ENCODE measurements around the gene CARM1.
"Not testable (repeated sequence)": the region's sequence is repeated elsewhere in the genome, so short reads cannot be mapped to it uniquely, and the experiment has no call there.

CARM1 gene

GRCh38 chr19:10945264-10945663, 73.9 kb downstream of the CARM1 start:
- H3K4me3 ChIP-seq (ENCODE audit: insufficient read depth, low read length, poor library complexity, severe bottlenecking), result no peak overlapping the region
- H3K9me2 ChIP-seq (replicated peaks; ENCODE audit: insufficient read depth, low read length), result no peaks in the 10 kb centered on the region
- H4K20me1 ChIP-seq (ENCODE audit: low read depth, low read length), result no peaks in the 10 kb centered on the region
- no peaks in the 10 kb centered on the region for H3K27me3 ChIP-seq (ENCODE audit: low read length)
- H3K4me2 ChIP-seq (ENCODE audit: low read depth, low read length, poor library complexity, severe bottlenecking), result no peak overlapping the region
- H3K36me3 ChIP-seq (ENCODE audit: low read length), result no peaks in the 10 kb centered on the region
- no peaks in the 10 kb centered on the region for H3K79me2 ChIP-seq (ENCODE audit: insufficient read depth, low read length)
- TF ChIP-seq CTCF (IDR thresholded peaks at IDR 0.05; ENCODE audit: insufficient read depth, low read length, poor library complexity, severe bottlenecking) (no peak), EZH2phosphoT487 (conservative IDR thresholded peaks at IDR 0.05; ENCODE audit: low read length) (no peak)
- no peaks in the 10 kb centered on the region for H3F3A ChIP-seq (ENCODE audit: insufficient read depth)
- H3K9ac ChIP-seq (ENCODE audit: low read length), result no peak overlapping the region
- H3K27ac ChIP-seq (ENCODE audit: low read depth, low read length), result no peak overlapping the region
- no peak overlapping the region for H2AFZ ChIP-seq (ENCODE audit: low read depth, low read length, severe bottlenecking)
- no peaks in the 10 kb centered on the region for H3K9me3 ChIP-seq (ENCODE audit: insufficient read depth, low read length)

- H2AFZ ChIP-seq (ENCODE audit: low read depth, low read length, severe bottlenecking), result no peak overlapping the region
- no peak for TF ChIP-seq CTCF (IDR thresholded peaks at IDR 0.05; ENCODE audit: insufficient read depth, low read length, poor library complexity, severe bottlenecking)
- no peak for TF ChIP-seq EZH2phosphoT487 (conservative IDR thresholded peaks at IDR 0.05; ENCODE audit: low read length)
- no peaks in the 10 kb centered on the region for H3K9me3 ChIP-seq (ENCODE audit: insufficient read depth, low read length)
- H3K9me2 ChIP-seq (replicated peaks; ENCODE audit: insufficient read depth, low read length), result no peaks in the 10 kb centered on the region
- no peaks in the 10 kb centered on the region for H3F3A ChIP-seq (ENCODE audit: insufficient read depth)
- H3K9ac ChIP-seq (ENCODE audit: low read length), result no peak overlapping the region
- H3K4me2 ChIP-seq (ENCODE audit: low read depth, low read length, poor library complexity, severe bottlenecking), result no peak overlapping the region
- no peak overlapping the region for H3K27ac ChIP-seq (ENCODE audit: low read depth, low read length)
- no peaks in the 10 kb centered on the region for H3K36me3 ChIP-seq (ENCODE audit: low read length)
- no peaks in the 10 kb centered on the region for H4K20me1 ChIP-seq (ENCODE audit: low read depth, low read length)
- H3K79me2 ChIP-seq (ENCODE audit: insufficient read depth, low read length), result no peaks in the 10 kb centered on the region
- no peak overlapping the region for H3K4me3 ChIP-seq (ENCODE audit: insufficient read depth, low read length, poor library complexity, severe bottlenecking)
- no peaks in the 10 kb centered on the region for H3K27me3 ChIP-seq (ENCODE audit: low read length)
Measured at GRCh38 chr19:10946958-10947657, 75.8 kb downstream of the CARM1 start.

- no peak overlapping the region for H3K4me2 ChIP-seq (ENCODE audit: low read depth, low read length, poor library complexity, severe bottlenecking)
- H3K4me3 ChIP-seq (ENCODE audit: insufficient read depth, low read length, poor library complexity, severe bottlenecking), result no peak overlapping the region
- H3K9ac ChIP-seq (ENCODE audit: low read length), result no peak overlapping the region
- no peak for TF ChIP-seq CTCF (IDR thresholded peaks at IDR 0.05; ENCODE audit: insufficient read depth, low read length, poor library complexity, severe bottlenecking)
- TF ChIP-seq EZH2phosphoT487 (conservative IDR thresholded peaks at IDR 0.05; ENCODE audit: low read length), result no peak
- H3K9me3 ChIP-seq (ENCODE audit: insufficient read depth, low read length), result no peaks in the 10 kb centered on the region
- H3K27ac ChIP-seq (ENCODE audit: low read depth, low read length), result peak overlapping the region; percentile 13; the same call in 1 of the 2 replicates
- H3K27me3 ChIP-seq (ENCODE audit: low read length), result no peaks in the 10 kb centered on the region
- H3K36me3 ChIP-seq (ENCODE audit: low read length), result no peaks in the 10 kb centered on the region
- H3K79me2 ChIP-seq (ENCODE audit: insufficient read depth, low read length), result no peaks in the 10 kb centered on the region
- peaks cover 11% of the 10 kb centered on the region for H3F3A ChIP-seq (ENCODE audit: insufficient read depth)
- no peak overlapping the region for H2AFZ ChIP-seq (ENCODE audit: low read depth, low read length, severe bottlenecking)
- no peaks in the 10 kb centered on the region for H3K9me2 ChIP-seq (replicated peaks; ENCODE audit: insufficient read depth, low read length)
- H4K20me1 ChIP-seq (ENCODE audit: low read depth, low read length), result no peaks in the 10 kb centered on the region
Measured at GRCh38 chr19:10952809-10953208, 81.5 kb downstream of the CARM1 start.

GRCh38 chr19:10959277-10959968, 88.1 kb downstream of the CARM1 start:
- H3K27me3 ChIP-seq (ENCODE audit: low read length); H4K20me1 ChIP-seq (ENCODE audit: low read depth, low read length); H3K9me2 ChIP-seq (replicated peaks; ENCODE audit: insufficient read depth, low read length); H3K27ac ChIP-seq (ENCODE audit: low read depth, low read length); H2AFZ ChIP-seq (ENCODE audit: low read depth, low read length, severe bottlenecking); H3K36me3 ChIP-seq (ENCODE audit: low read length); H3K9me3 ChIP-seq (ENCODE audit: insufficient read depth, low read length): not testable (repeated sequence)
- H3K9ac ChIP-seq (ENCODE audit: low read length), result peak overlapping the region; percentile 88
- peaks cover 32% of the 10 kb centered on the region for H3K79me2 ChIP-seq (ENCODE audit: insufficient read depth, low read length)
- H3K4me2 ChIP-seq (ENCODE audit: low read depth, low read length, poor library complexity, severe bottlenecking), result peak overlapping the region; percentile 98
- H3F3A ChIP-seq (ENCODE audit: insufficient read depth), result peaks cover 19% of the 10 kb centered on the region
- peak overlapping the region; percentile 85 for H3K4me3 ChIP-seq (ENCODE audit: insufficient read depth, low read length, poor library complexity, severe bottlenecking)

Measured in SU-DHL-6 (cell line).